GM20431 (cell line): ENCODE data around the gene DNAH3.

Experiments
- in situ Hi-C: fragments of 300-500 bp; cut with MseI, MboI; formaldehyde crosslinking; loops from one replicate; pipeline ENCODE4 v1.15.0; 2020; ENCODE audit warnings: low sequenced_read_pairs; ENCODE audit not compliant: unreplicated experiment

The DNAH3 gene

DNA sequence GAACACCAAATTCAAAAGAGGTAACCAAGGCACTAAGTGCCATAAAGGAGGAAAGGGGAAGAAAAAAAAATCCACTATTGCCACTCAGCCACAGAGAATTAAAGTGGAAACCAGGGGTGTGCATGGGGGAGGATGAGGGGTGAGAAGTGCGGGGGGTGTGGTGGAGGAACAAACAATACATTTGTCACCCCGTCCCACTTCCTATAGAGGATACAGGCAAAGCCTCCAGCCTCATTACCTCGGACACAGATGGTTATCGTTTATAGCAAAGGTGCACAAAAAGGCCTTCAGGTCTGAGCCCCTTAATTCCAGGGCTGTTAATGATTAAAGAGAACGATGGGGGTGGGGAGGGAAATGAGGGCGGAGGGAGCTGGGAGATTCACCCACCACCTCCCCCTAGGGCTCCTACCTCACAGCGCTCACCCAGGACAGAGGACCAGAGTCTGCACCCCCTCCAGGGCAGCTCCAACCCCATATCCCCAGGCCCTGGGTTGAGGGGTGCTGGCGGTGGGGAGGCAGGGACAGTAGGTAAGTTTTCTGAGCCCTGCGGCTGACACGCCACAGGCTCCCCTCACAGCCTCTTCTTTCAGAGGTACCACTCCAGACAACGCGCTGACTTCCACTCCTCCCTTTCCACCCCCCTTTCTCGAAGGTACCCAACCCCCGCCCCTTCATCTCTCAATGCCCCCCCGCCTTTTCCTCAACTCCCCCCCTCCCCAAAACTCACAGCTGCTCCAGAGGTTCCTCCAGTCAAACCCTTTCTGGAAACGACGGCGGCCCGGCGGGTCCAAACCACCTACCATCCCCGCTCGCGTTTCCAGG lies 251.0 kb downstream of the DNAH3 start:
- in situ Hi-C loops, result no loop called here

DNA sequence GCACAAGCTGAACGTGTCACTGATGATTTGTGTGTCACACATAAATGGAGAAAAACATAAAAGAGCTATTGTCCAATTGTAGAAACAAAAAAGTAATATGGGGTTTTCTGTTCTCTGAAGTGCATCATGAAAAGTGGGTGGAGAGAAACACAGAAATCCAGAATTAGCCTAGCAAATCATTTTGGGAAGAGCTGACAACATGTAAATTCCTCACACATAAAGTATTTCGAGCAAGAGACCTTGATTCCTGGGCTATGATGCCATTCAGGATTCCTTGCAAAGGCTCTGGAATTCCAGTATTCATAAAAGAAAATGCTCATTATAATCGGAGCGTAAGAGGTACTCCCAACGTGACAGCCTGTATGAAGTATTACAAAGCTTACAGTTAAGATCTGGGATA lies 251.6 kb downstream of the DNAH3 start:
- in situ Hi-C loops, result no loop called here

- in situ Hi-C loops, result no loop called here
Observed at GRCh38 chr16:20897922-20898321, 252.7 kb downstream of the DNAH3 start.

DNA sequence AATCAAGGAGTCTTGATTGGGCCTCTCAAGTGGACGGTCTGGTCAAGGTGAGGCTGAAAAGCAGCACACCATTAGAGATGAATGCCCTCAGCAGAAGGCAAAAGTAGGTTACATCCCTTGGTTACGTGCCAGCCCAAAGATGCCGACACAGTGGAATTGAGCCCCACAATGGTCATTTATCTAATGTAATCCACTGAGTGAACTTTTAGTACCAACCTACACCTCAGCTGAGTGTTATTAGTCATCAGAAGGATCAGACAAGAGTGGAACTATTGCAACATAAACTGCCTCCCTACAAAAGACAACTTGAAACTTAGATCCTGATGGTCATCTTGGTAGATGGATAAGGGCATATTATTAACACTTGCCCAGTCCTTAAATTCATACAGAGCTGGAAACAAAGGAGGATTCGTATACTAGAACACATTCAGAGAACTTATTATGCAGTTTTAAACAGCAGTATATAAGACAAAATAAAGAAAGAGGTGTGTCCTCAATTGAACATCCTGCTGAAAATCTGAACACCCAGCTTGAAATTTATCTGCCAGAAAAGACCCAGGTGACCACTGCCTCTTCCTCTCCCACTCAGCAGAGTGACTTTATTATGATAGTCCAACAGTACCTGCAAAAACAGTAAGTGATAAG lies 253.3 kb downstream of the DNAH3 start:
- in situ Hi-C loops, result no loop called here

- in situ Hi-C loops, result no loop called here
Observed at GRCh38 chr16:20894388-20894787, 256.3 kb downstream of the DNAH3 start.

DNA sequence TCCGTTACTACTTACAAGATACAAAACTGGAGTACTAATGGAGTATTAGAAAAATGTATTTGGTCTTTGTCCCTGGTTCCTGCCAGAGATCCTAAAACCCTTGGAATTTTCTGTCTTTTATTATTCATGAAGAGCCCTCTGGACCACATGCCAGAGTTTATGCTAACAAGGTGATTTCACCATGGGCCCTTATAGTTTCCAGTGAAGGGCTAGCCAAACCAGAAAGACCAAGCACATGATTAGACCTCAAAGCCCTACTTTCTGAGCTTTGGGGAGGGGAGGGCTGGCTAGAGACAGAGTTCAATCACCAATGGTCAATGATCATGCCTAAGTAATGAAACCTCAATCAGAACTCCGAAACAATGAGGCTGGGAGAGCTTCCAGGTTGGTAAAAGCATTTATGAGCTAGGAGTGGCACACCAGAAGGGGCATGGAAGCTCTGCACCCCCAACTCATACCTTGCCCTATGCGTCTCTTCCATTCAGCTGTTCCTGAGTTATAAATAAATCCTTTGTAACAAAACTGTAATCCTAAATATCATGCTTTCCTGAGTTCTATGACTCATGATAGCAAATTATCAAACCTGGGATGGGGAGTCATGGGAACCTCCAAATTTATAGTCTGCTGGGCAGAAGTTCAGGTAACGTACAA lies 260.9 kb downstream of the DNAH3 start:
- in situ Hi-C loops, result no loop called here

DNA sequence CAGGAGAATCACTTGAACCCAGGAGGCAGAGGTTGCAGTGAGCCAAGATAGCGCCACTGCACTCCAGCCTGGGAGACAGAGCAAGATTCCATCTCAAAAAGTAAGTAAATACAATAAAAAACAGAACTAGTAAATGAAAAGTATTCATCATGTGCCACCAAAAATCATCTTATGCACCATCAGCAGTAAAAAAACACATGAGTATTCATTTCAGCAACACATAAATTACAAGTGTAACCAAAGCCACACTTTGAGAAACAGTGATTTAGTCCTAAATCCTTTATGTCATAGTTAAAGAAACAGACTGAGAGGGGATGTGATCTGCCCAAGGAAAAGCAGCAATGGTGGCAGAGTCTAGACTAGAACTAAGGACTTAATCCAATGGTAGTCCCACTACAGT lies 263.4 kb downstream of the DNAH3 start:
- in situ Hi-C loops, result no loop called here

- in situ Hi-C loops, result no loop called here
Observed at GRCh38 chr16:20886320-20886719, 264.3 kb downstream of the DNAH3 start.

- in situ Hi-C loops, result no loop called here
Observed at GRCh38 chr16:20884240-20884556, 266.4 kb downstream of the DNAH3 start.

DNA sequence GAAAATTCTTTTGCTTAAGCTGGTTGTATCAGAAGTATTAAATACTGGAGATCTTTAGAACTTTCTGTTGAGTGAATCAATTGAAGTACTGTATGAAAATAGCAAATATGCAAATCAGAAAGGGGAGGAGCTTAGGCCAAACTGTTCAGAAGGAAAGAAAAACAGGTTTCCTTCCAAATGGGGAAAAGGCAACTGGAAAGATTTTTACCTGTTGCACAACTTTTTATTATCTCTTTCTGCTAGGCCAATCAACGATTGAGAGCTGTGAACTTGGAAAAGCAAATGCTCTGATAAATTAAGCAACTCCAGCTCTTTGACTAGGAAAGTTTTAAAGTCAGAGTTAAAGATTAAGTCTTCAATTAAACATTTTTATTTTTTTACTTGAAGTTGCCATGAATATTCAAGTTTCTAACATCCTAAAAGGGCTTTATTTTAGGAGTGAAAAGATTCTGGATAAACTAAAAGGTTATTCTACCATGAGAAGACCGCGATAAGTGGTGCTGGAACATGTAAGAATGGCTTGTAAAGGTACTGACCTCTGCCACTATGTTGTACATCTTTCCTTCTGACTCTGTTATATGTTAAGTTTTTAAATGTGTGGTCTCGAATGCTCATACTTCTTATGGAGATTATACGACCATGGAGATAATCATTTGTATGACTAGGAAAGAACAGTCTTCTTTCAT lies 266.9 kb downstream of the DNAH3 start:
- in situ Hi-C loops, result no loop called here
